Colonic mucosa (tissue), 4 donors: ENCODE results near the gene P2RY2. TPM values are rescaled to one million over a fixed set of nuclear protein-coding genes. Genes with fewer than 3 reads are reported as not detected.

Source experiments
- DNase-seq: peaks from one replicate; pipeline ENCODE4 v3.0.0-alpha.2; 2020
- H3K27ac ChIP-seq: fragments of 200-600 bp; one replicate; pipeline ENCODE4 v1.8.0; 2021
- H3K27me3 ChIP-seq: fragments of 200-600 bp; one replicate; pipeline ENCODE4 v1.8.0; 2021
- H3K36me3 ChIP-seq: fragments of 200-600 bp; one replicate; pipeline ENCODE4 v1.8.0; 2021
- H3K4me1 ChIP-seq: fragments of 200-600 bp; one replicate; pipeline ENCODE4 v1.8.0; 2021; ENCODE audit warnings: mild to moderate bottlenecking
- H3K4me3 ChIP-seq: fragments of 200-600 bp; one replicate; pipeline ENCODE4 v1.8.0; 2021
- H3K9ac ChIP-seq, 2 donors: one replicate each; pipeline ENCODE4 v1.7.0; 2013; ENCODE audit warnings: control low read depth in 2 of 2, low read depth in 2 of 2, low read length in 2 of 2
- H3K9me3 ChIP-seq: fragments of 200-600 bp; one replicate; pipeline ENCODE4 v1.8.0; 2021
- intact Hi-C: fragments of 100-400 bp; cut with DNase I; formaldehyde crosslinking; loops from one replicate; pipeline ENCODE4 v1.14.1; 2022
- total RNA-seq, 2 donors: library from RNA; stranded (reverse); fragmentation: NEBNext Ultra II Directional in 1 of 2; extraction: Animal tissue kit (Norgen Biotek cat#: 25700) in 1 of 2; gene quantifications; one replicate each; pipeline ENCODE4 v1.2.1, GENCODE V29; 2021
- TF ChIP-seq, protein P1 (sequence below): fragments of 200-600 bp; IDR thresholded peaks from one replicate; pipeline ENCODE4 v1.8.0; 2022; ENCODE audit warnings: antibody characterized with exemption, mild to moderate bottlenecking
- donor health status: healthy.
- donor health status: DM: no; HTN: no; CAD: no.
- donor health status: DM: no; HTN: no; CAD: no.

Gene P2RY2
- total RNA-seq, 2 donors from 2014 or later, result 17.6 to 27.4 TPM

DNA sequence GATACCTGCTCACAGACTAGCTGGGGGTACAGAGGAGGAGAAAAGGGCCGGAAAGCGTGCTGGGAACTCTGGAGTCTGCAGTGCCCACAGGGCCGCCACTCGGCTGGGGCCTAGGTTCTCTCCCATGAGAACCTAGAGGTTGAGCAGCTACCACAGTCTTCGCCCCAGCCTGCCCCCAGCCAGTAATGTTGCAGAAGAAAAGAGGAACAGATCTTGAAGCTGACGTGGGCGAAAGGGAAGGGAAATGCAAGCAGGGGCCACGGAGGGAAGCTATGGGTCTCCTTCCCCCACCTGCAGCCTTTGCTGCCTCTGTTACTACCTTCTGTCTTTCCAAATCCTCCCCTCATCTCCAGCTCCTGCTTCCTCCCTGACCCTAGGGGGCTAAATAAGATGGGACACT, 28.8 kb upstream of the P2RY2 start:
- TF ChIP-seq, protein P1, sequence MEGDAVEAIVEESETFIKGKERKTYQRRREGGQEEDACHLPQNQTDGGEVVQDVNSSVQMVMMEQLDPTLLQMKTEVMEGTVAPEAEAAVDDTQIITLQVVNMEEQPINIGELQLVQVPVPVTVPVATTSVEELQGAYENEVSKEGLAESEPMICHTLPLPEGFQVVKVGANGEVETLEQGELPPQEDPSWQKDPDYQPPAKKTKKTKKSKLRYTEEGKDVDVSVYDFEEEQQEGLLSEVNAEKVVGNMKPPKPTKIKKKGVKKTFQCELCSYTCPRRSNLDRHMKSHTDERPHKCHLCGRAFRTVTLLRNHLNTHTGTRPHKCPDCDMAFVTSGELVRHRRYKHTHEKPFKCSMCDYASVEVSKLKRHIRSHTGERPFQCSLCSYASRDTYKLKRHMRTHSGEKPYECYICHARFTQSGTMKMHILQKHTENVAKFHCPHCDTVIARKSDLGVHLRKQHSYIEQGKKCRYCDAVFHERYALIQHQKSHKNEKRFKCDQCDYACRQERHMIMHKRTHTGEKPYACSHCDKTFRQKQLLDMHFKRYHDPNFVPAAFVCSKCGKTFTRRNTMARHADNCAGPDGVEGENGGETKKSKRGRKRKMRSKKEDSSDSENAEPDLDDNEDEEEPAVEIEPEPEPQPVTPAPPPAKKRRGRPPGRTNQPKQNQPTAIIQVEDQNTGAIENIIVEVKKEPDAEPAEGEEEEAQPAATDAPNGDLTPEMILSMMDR, result no peak
- Histone ChIP-seq H3K27me3 (no peaks in the 10 kb centered on the region), H3K27ac (no peak overlapping the region), H3K4me3 (no peak overlapping the region), H3K36me3 (no peaks in the 10 kb centered on the region), H3K9me3 (no peaks in the 10 kb centered on the region), H3K4me1 (peaks cover 7% of the 10 kb centered on the region), H3K9ac (no peak overlapping the region)
- no peak for DNase-seq
- intact Hi-C loops, result no loop called here

DNA sequence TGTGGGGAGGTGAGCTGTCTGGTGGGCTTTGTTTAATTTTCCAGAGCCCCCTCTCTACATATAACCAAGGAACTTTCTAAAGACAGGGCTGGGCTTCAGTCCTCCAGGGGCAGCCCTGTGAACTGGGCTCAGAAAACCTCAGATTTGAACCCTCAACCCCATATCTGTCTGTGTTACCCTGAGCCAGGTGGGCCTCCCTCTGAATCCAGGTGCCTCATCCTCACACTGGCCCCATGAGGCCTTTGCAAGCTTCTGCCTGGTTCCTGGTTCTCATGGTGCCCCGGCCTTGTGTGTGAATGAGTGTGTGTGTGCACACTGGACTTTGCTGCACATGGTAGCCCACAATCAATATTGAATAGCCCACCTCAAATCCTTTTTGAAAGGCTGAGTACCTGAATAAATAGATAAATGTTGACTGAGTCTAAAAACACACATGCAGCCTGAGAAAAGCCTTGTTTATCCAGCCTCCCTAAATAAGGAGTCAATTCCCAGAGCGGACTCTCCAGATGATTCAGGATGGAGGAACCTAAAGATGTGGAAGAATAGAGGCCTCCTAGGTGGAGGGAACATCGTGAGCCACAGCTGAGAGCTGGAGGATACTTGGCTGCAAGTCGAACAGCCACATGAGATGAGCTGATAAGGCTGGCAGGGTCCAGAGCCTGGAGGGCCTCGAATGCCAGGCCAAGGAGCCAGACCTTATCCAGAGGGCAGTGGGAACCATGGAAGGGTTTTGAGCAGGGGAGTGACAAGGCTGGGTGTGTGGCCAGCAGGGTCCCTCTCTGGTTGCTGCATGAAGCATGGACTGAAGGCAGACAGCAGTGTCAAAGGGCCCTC, 28.1 kb upstream of the P2RY2 start:
- Histone ChIP-seq H3K4me1 (peaks cover 10% of the 10 kb centered on the region), H3K27me3 (no peaks in the 10 kb centered on the region), H3K27ac (no peak overlapping the region), H3K36me3 (no peaks in the 10 kb centered on the region), H3K9ac (no peak overlapping the region), H3K4me3 (no peak overlapping the region), H3K9me3 (no peaks in the 10 kb centered on the region)
- TF ChIP-seq, protein P1, result no peak
- intact Hi-C loops, result no loop called here
- DNase-seq, result no peak

DNA sequence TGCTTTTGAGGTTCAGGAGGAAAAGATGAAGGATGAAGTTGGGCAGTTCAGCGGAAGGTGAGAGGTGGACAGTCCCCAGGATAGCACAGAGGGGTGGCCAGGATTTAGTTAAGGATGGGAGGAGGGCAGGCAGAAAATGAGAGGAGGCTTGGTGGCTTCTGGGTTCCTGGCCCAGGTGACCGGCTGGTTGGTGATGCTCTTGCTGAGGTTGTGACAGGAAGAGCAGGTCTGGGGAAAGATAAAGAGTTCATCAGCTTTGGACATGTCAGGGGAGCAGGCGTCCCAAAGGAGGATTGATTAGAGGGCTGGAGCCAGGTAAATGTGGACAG, 27.6 kb upstream of the P2RY2 start:
- no peaks in the 10 kb centered on the region for H3K36me3 ChIP-seq
- no peak overlapping the region for H3K9ac ChIP-seq
- no peak overlapping the region for H3K4me3 ChIP-seq
- intact Hi-C loops, result no loop called here
- DNase-seq, result no peak
- no peaks in the 10 kb centered on the region for H3K9me3 ChIP-seq
- TF ChIP-seq, protein P1, result no peak
- H3K4me1 ChIP-seq, result peaks cover 14% of the 10 kb centered on the region
- H3K27ac ChIP-seq, result no peak overlapping the region
- no peaks in the 10 kb centered on the region for H3K27me3 ChIP-seq

DNA sequence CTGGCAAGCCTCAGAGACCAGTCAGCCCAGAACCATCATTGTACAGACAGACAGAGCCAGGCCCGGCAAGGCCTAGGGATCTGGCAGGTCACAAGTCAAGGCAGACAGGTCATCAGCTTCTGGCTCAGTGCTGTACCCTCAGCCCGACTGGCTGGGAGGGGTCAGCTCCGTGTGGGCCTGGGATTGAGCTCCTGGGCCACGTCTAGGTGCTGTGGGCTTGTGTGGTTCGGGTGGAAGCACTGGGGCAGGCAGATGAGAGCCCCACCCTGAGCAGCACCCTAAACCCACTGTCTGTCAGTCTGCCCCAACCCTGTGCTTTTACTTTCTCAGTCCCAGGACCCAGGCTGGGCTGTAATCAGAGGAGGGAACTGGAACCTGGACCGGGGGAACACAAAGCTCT, 26.9 kb upstream of the P2RY2 start:
- peak overlapping the region in 1 of 2 donors; percentile 32 for H3K9ac ChIP-seq
- H3K9me3 ChIP-seq, result no peaks in the 10 kb centered on the region
- no peak for DNase-seq
- no peak overlapping the region for H3K27ac ChIP-seq
- intact Hi-C loops, result no loop called here
- H3K4me1 ChIP-seq, result peaks cover 15% of the 10 kb centered on the region
- H3K27me3 ChIP-seq, result no peaks in the 10 kb centered on the region
- TF ChIP-seq, protein P1, result no peak
- H3K4me3 ChIP-seq, result no peak overlapping the region
- H3K36me3 ChIP-seq, result no peaks in the 10 kb centered on the region

DNA sequence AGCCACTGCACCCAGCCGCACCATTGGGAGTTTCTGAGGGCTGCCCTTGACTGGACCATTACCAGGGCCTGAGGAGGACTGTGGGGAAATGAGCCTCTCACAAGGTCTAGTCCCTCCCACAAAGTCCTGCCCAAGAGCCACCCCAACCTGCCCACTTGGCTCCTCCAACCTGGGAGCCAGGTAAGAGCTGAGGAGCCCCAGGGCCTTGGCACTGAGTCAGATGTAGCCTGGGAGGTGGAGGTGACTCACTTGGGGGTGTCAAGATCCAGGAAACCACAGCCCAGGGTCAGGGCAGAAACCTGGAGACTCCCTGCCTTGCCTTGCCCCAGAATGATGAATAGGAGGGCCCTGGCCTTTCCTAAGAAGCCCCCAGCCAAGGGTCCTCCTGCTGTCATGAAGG, 25.8 kb upstream of the P2RY2 start:
- H3K9me3 ChIP-seq, result no peaks in the 10 kb centered on the region
- intact Hi-C loops, result no loop called here
- H3K27me3 ChIP-seq, result no peaks in the 10 kb centered on the region
- no peak overlapping the region for H3K9ac ChIP-seq
- H3K4me3 ChIP-seq, result no peak overlapping the region
- H3K36me3 ChIP-seq, result no peaks in the 10 kb centered on the region
- H3K27ac ChIP-seq, result no peak overlapping the region
- peaks cover 15% of the 10 kb centered on the region for H3K4me1 ChIP-seq
- TF ChIP-seq, protein P1, result no peak
- DNase-seq, result no peak
